Measurements from ENCODE around the gene MECP2. TPM values are rescaled to one million over a fixed set of nuclear protein-coding genes. Genes with fewer than 3 reads are reported as not detected.

The MECP2 gene
- total RNA-seq, 1 donor from 2014 or later, result 57.6 TPM

GRCh38 chrX:154016366-154017076 lies 81.0 kb downstream of the MECP2 start:
- no peak overlapping the region for H3K4me3 ChIP-seq
- peaks cover 27% of the 10 kb centered on the region for H3K4me1 ChIP-seq
- TF ChIP-seq, protein P1, sequence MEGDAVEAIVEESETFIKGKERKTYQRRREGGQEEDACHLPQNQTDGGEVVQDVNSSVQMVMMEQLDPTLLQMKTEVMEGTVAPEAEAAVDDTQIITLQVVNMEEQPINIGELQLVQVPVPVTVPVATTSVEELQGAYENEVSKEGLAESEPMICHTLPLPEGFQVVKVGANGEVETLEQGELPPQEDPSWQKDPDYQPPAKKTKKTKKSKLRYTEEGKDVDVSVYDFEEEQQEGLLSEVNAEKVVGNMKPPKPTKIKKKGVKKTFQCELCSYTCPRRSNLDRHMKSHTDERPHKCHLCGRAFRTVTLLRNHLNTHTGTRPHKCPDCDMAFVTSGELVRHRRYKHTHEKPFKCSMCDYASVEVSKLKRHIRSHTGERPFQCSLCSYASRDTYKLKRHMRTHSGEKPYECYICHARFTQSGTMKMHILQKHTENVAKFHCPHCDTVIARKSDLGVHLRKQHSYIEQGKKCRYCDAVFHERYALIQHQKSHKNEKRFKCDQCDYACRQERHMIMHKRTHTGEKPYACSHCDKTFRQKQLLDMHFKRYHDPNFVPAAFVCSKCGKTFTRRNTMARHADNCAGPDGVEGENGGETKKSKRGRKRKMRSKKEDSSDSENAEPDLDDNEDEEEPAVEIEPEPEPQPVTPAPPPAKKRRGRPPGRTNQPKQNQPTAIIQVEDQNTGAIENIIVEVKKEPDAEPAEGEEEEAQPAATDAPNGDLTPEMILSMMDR (IDR thresholded peaks at IDR 0.05), result no peak
- intact Hi-C loops (cut with DNase I), result no loop called here
- no peaks in the 10 kb centered on the region for H3K9me3 ChIP-seq
- no peak for DNase-seq
- H3K27me3 ChIP-seq (ENCODE audit: low read depth), result no peaks in the 10 kb centered on the region
- H3K36me3 ChIP-seq, result peaks cover 27% of the 10 kb centered on the region
- H3K27ac ChIP-seq, result no peak overlapping the region
- no peak for ATAC-seq

GRCh38 chrX:154015581-154016264 lies 81.8 kb downstream of the MECP2 start:
- Histone ChIP-seq H3K36me3 (peaks cover 27% of the 10 kb centered on the region), H3K4me3 (no peak overlapping the region), H3K4me1 (peaks cover 27% of the 10 kb centered on the region), H3K9me3 (no peaks in the 10 kb centered on the region), H3K27me3 (ENCODE audit: low read depth) (no peaks in the 10 kb centered on the region), H3K27ac (no peak overlapping the region)
- no peak for DNase-seq
- TF ChIP-seq, protein P1 (IDR thresholded peaks at IDR 0.05), result no peak
- no peak for ATAC-seq
- intact Hi-C loops (cut with DNase I), result no loop called here

GRCh38 chrX:154014429-154015380 lies 82.8 kb downstream of the MECP2 start:
- Histone ChIP-seq H3K4me3 (no peak overlapping the region), H3K27me3 (ENCODE audit: low read depth) (no peaks in the 10 kb centered on the region), H3K4me1 (peaks cover 27% of the 10 kb centered on the region), H3K36me3 (peaks cover 27% of the 10 kb centered on the region), H3K9me3 (no peaks in the 10 kb centered on the region), H3K27ac (no peak overlapping the region)
- ATAC-seq (no peak), DNase-seq (no peak)
- TF ChIP-seq, protein P1 (IDR thresholded peaks at IDR 0.05), result no peak
- intact Hi-C loops (cut with DNase I), result no loop called here

- intact Hi-C loops (cut with DNase I), result no loop called here
- TF ChIP-seq, protein P1 (IDR thresholded peaks at IDR 0.05), result peak; percentile 84
- H3K4me1 ChIP-seq, result peaks cover 26% of the 10 kb centered on the region
- no peak overlapping the region for H3K4me3 ChIP-seq
- peaks cover 27% of the 10 kb centered on the region for H3K36me3 ChIP-seq
- peak; percentile 56 for DNase-seq
- H3K27me3 ChIP-seq (ENCODE audit: low read depth), result no peaks in the 10 kb centered on the region
- H3K27ac ChIP-seq, result no peak overlapping the region
- H3K9me3 ChIP-seq, result no peaks in the 10 kb centered on the region
- ATAC-seq, result peak; percentile 64 to 73
Observed at GRCh38 chrX:154013614-154014360, 83.7 kb downstream of the MECP2 start.

DNA sequence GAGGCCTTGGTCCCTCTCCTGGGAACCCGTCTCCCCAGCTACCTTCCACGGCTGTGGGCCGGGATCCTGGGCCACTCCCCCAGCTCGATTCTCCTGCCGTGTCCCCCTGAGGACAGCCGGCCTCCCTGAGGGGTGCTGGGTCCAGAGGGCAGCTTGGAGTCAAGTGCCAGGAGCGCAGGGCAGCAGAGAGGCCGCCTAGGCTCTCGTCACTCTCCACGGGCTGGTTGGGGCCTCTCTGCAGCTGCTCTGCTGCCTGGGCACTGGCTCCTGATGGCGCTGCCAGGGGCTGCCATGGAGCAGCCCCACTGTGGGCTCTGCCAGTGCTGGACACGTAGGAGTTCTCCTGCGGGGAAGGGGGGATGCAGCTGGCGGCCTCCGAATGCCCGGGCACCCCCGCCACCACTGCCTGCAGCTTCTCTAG lies 84.5 kb downstream of the MECP2 start:
- ATAC-seq (peak in 1 of 2 donors; percentile 5), DNase-seq (no peak)
- Histone ChIP-seq H3K9me3 (no peaks in the 10 kb centered on the region), H3K36me3 (peaks cover 26% of the 10 kb centered on the region), H3K27ac (no peak overlapping the region), H3K4me1 (peaks cover 18% of the 10 kb centered on the region), H3K27me3 (ENCODE audit: low read depth) (no peaks in the 10 kb centered on the region), H3K4me3 (no peak overlapping the region)
- TF ChIP-seq, protein P1 (IDR thresholded peaks at IDR 0.05), result no peak
- intact Hi-C loops (cut with DNase I), result no loop called here

Measured in lower lobe of right lung (tissue), 2 donors.